Endothelial cell of umbilical vein (primary cell): Measurements from ENCODE around the gene PKNOX2. TPM values are rescaled to one million over a fixed set of nuclear protein-coding genes. Genes with fewer than 3 reads are reported as not detected.

Experiments used
- BruUV-seq: library from RNA; stranded (reverse); fragments of 400-500 nt; replicated peaks from 2 replicates; lab custom pipeline; 2021; lab: Mats Ljungman, UMichigan
- CTCF ChIA-PET: fragments of 300-600, 350-600 bp; sonication (Branson Sonifier 250); formaldehyde crosslinking; loops from one replicate; lab custom pipeline; 2021; ENCODE audit warnings: antibody characterized with exemption, inconsistent platforms; lab: Charles Lee
- POLR2A ChIA-PET: fragments of 300-600, 350-600 bp; sonication (Branson Sonifier 250); formaldehyde crosslinking; loops from one replicate; lab custom pipeline; 2021; ENCODE audit warnings: antibody characterized with exemption, inconsistent platforms; lab: Charles Lee
- DNase-seq: peaks from one replicate; pipeline ENCODE4 v3.0.0-alpha.2; 2011; ENCODE audit warnings: low read depth, low spot score
- FAIRE-seq: peaks from 2 replicates; lab custom pipeline; 2011; peaks lifted over from hg19 to GRCh38; lab: Jason Lieb, UNC
- H2AFZ ChIP-seq: 2 replicates; pipeline ENCODE4 v1.6.0; 2012; ENCODE audit warnings: low read depth, low read length, control low read depth, inconsistent platforms
- H3K27ac ChIP-seq: 2 replicates; pipeline ENCODE4 v1.5.1; 2011; ENCODE audit warnings: low read depth, mild to moderate bottlenecking, control low read depth, low read length, moderate library complexity; ENCODE audit not compliant: insufficient read depth
- H3K27me3 ChIP-seq, 2 experiments: 2 replicates each; pipeline versions ENCODE4 v1.6.0 to v1.6.1; 2011; ENCODE audit warnings: low read length in 2 of 2, mixed read lengths in 1 of 2; ENCODE audit not compliant: control insufficient read depth in 2 of 2, insufficient read depth in 2 of 2
- H3K36me3 ChIP-seq, 2 experiments: 2 replicates in 1 of 2; 3 replicates in 1 of 2; pipeline ENCODE4 v1.5.1; 2011; ENCODE audit warnings: low read length in 2 of 2, mild to moderate bottlenecking in 1 of 2, moderate library complexity in 1 of 2; ENCODE audit not compliant: control insufficient read depth in 2 of 2, insufficient read depth in 2 of 2; ENCODE audit errors: extremely low read depth in 1 of 2
- H3K4me1 ChIP-seq: 3 replicates; pipeline ENCODE4 v1.5.1; 2011; ENCODE audit warnings: mild to moderate bottlenecking, low read length; ENCODE audit not compliant: control insufficient read depth, insufficient read depth; ENCODE audit errors: extremely low read depth
- H3K4me2 ChIP-seq: 2 replicates; pipeline ENCODE4 v1.6.1; 2011; ENCODE audit warnings: low read length, control low read depth, mixed read lengths; ENCODE audit not compliant: insufficient read depth
- H3K4me3 ChIP-seq, 3 experiments: fragments of 200-600 bp in 1 of 3; sonication (generic), shearing (Covaris generic) in 1 of 3; replicated peaks in 1 of 3; 2 replicates each; pipeline ENCODE4 v1.5.1; 2011 to 2016; ENCODE audit warnings: control low read depth in 3 of 3, low read length in 3 of 3, mild to moderate bottlenecking in 2 of 3, inconsistent platforms in 1 of 3, low read depth in 1 of 3, moderate library complexity in 1 of 3; ENCODE audit not compliant: insufficient read depth in 1 of 3
- H3K79me2 ChIP-seq: 2 replicates; pipeline ENCODE4 v1.6.0; 2012; ENCODE audit warnings: low read length, inconsistent platforms; ENCODE audit not compliant: control insufficient read depth, insufficient read depth
- H3K9ac ChIP-seq: replicated peaks from 2 replicates; pipeline ENCODE3; 2011; ENCODE audit warnings: low read length, control low read depth; ENCODE audit not compliant: insufficient read depth; ENCODE audit errors: extremely low read depth
- H3K9me1 ChIP-seq: replicated peaks from 3 replicates; pipeline ENCODE4 v1.6.0; 2011; ENCODE audit warnings: mild to moderate bottlenecking, low read length; ENCODE audit not compliant: control insufficient read depth, insufficient read depth; ENCODE audit errors: extremely low read depth
- H3K9me3 ChIP-seq: replicated peaks from 2 replicates; pipeline ENCODE4 v1.5.1; 2012; ENCODE audit warnings: low read length, inconsistent platforms; ENCODE audit not compliant: control insufficient read depth, insufficient read depth
- H4K20me1 ChIP-seq: replicated peaks from 2 replicates; pipeline ENCODE3; 2011; ENCODE audit warnings: mild to moderate bottlenecking, low read length; ENCODE audit not compliant: control insufficient read depth, insufficient read depth; ENCODE audit errors: extremely low read depth
- CTCF ChIP-seq, 2 donors: IDR thresholded peaks; 1 replicate in 1 of 2; 2 replicates in 1 of 2; pipeline ENCODE4 v1.5.1; 2011; ENCODE audit warnings: low read length in 2 of 2, mild to moderate bottlenecking in 2 of 2, moderate library complexity in 2 of 2, control low read depth in 1 of 2, inconsistent platforms in 1 of 2, low read depth in 1 of 2; ENCODE audit not compliant: insufficient read depth in 1 of 2; ENCODE audit errors: extremely low read depth in 1 of 2
- EZH2 ChIP-seq: IDR thresholded peaks from 2 replicates; pipeline ENCODE4 v1.6.1; 2012; ENCODE audit warnings: borderline replicate concordance, low read depth, mild to moderate bottlenecking, moderate library complexity, low read length, inconsistent platforms; ENCODE audit not compliant: severe bottlenecking
- FOS ChIP-seq: IDR thresholded peaks from 2 replicates; pipeline ENCODE4 v1.6.1; 2011; ENCODE audit warnings: mild to moderate bottlenecking, low read length, moderate library complexity, borderline replicate concordance; ENCODE audit not compliant: insufficient read depth
- GATA2 ChIP-seq: IDR thresholded peaks from 2 replicates; pipeline ENCODE4 v1.7.0; 2011; ENCODE audit warnings: low read depth, mild to moderate bottlenecking, moderate library complexity, mixed read lengths, low read length; ENCODE audit not compliant: insufficient read length, insufficient read depth
- JUN ChIP-seq: IDR thresholded peaks from 2 replicates; pipeline ENCODE4 v1.6.1; 2011; ENCODE audit warnings: borderline replicate concordance, low read depth; ENCODE audit not compliant: insufficient read length, insufficient read depth
- MAX ChIP-seq: IDR thresholded peaks from 2 replicates; pipeline ENCODE4 v1.6.1; 2011; ENCODE audit not compliant: insufficient read depth, insufficient read length
- MYC ChIP-seq: IDR thresholded peaks from one replicate; pipeline ENCODE4 v1.6.1; 2011; ENCODE audit warnings: mild to moderate bottlenecking, low read depth, low read length
- POLR2A ChIP-seq: IDR thresholded peaks from 2 replicates; pipeline ENCODE4 v1.6.1; 2012; ENCODE audit warnings: low read depth, mild to moderate bottlenecking, control low read depth, low read length
- POLR2AphosphoS5 ChIP-seq: IDR thresholded peaks from 2 replicates; pipeline ENCODE4 v1.6.1; 2012; ENCODE audit warnings: low read depth, mild to moderate bottlenecking, control low read depth, low read length, moderate library complexity; ENCODE audit not compliant: insufficient read depth
- dilution Hi-C: fragments of 300-500 bp; cut with MboI; formaldehyde crosslinking; loops from one replicate; pipeline ENCODE4 v1.15.0; 2019; ENCODE audit warnings: low sequenced_read_pairs; ENCODE audit not compliant: extremely low pct_ligation_motif_present
- intact Hi-C: fragments of 100-400 bp; cut with micrococcal nuclease; formaldehyde crosslinking; loops from one replicate; pipeline ENCODE4 v1.10.0; 2022
- polyA plus RNA-seq, 4 experiments: library from polyadenylated mRNA; depleted of rRNA in 3 of 4; stranded (reverse) in 3 of 4; unstranded in 1 of 4; fragments of >200 nt; gene quantifications; 2 replicates each; pipeline versions ENCODE4 v1.2.1 to v1.2.3, GENCODE V29; 2011 to 2012; ENCODE audit warnings: missing spikeins in 1 of 4
- total RNA-seq: library from RNA; stranded (reverse); gene quantifications from 2 replicates; pipeline ENCODE4 v1.2.3, GENCODE V29; 2021

Gene PKNOX2
- total and polyA plus RNA-seq, 2 donors (not counting 3 experiments of a cell fraction or from before 2014, with no cell fraction given): 0.11 to 0.91 TPM

GRCh38 chr11:125171974-125172373, 7.4 kb downstream of the PKNOX2 start:
- no peaks in the 10 kb centered on the region for H3K9me1 ChIP-seq
- TF ChIP-seq POLR2AphosphoS5: no peak
- no peak for TF ChIP-seq GATA2
- no peak for TF ChIP-seq MAX
- TF ChIP-seq EZH2: no peak
- TF ChIP-seq JUN: no peak
- TF ChIP-seq FOS: no peak
- no peak for TF ChIP-seq POLR2A
- TF ChIP-seq CTCF (IDR thresholded peaks at IDR 0.05; ENCODE audit: extremely low read depth in 1 of 2, insufficient read depth in 1 of 2, low read depth in 1 of 2, low read length in 2 of 2): no peak
- no peak for TF ChIP-seq MYC
- no peaks in the 10 kb centered on the region for H3K79me2 ChIP-seq
- H2AFZ ChIP-seq: no peak overlapping the region
- no peaks in the 10 kb centered on the region for H3K4me1 ChIP-seq
- ChIA-PET POLR2A (no interaction called here), CTCF (interaction anchor here (10.4 kb wide), 1 partner anchor 173 kb away, joined by 188 read pairs; no protein-coding TSS in a partner anchor)
- no peaks in the 10 kb centered on the region for H3K36me3 ChIP-seq
- no peak for FAIRE-seq
- dilution Hi-C loops (no loop called here), intact Hi-C loops (no loop called here)
- H3K9me3 ChIP-seq: no peaks in the 10 kb centered on the region
- no peak overlapping the region for H3K27ac ChIP-seq
- H3K4me2 ChIP-seq: no peak overlapping the region
- H3K4me3 ChIP-seq: no peak overlapping the region
- BruUV-seq: no TSS peak
- H3K9ac ChIP-seq: no peak overlapping the region
- no peak for DNase-seq
- peaks cover 19 to 26% of the 10 kb centered on the region in 2 experiments for H3K27me3 ChIP-seq
- no peaks in the 10 kb centered on the region for H4K20me1 ChIP-seq
